Liver (tissue), 9 donors: ENCODE results near the gene PKP1. TPM values are rescaled to one million over a fixed set of nuclear protein-coding genes. Genes with fewer than 3 reads are reported as not detected.

Source experiments
- DNase-seq: peaks from one replicate; pipeline ENCODE4 v3.0.0-alpha.2; 2017; ENCODE audit warnings: low spot score
- H3K27ac ChIP-seq, 2 donors: one replicate each; pipeline ENCODE4 v1.7.0; 2013; ENCODE audit warnings: inconsistent platforms in 2 of 2, low read length in 2 of 2, control low read depth in 1 of 2, low read depth in 1 of 2, mild to moderate bottlenecking in 1 of 2
- H3K27me3 ChIP-seq, 4 donors: one replicate each; pipeline versions ENCODE4 v1.6.1 to v1.7.0; 2013; ENCODE audit warnings: low read length in 3 of 4, inconsistent platforms in 1 of 4, mild to moderate bottlenecking in 1 of 4, moderate library complexity in 1 of 4; ENCODE audit not compliant: control insufficient read depth in 4 of 4, insufficient read depth in 4 of 4
- H3K36me3 ChIP-seq, 4 donors: one replicate each; pipeline versions ENCODE4 v1.6.1 to v1.7.0; 2013; ENCODE audit warnings: low read length in 3 of 4, mild to moderate bottlenecking in 3 of 4, low read depth in 1 of 4, moderate library complexity in 1 of 4; ENCODE audit not compliant: control insufficient read depth in 4 of 4, insufficient read depth in 3 of 4
- H3K4me1 ChIP-seq, 4 donors: one replicate each; pipeline versions ENCODE4 v1.6.1 to v1.7.0; 2013; ENCODE audit warnings: low read length in 3 of 4, mild to moderate bottlenecking in 3 of 4, moderate library complexity in 1 of 4; ENCODE audit not compliant: control insufficient read depth in 4 of 4, insufficient read depth in 4 of 4
- H3K4me3 ChIP-seq, 3 donors: one replicate each; pipeline versions ENCODE4 v1.6.1 to v1.7.0; 2013; ENCODE audit warnings: low read length in 3 of 3, control low read depth in 1 of 3, low read depth in 1 of 3, mild to moderate bottlenecking in 1 of 3
- H3K9ac ChIP-seq, 2 donors: one replicate each; pipeline ENCODE4 v1.7.0; 2013; ENCODE audit warnings: low read length in 2 of 2, mild to moderate bottlenecking in 2 of 2, moderate library complexity in 2 of 2, control low read depth in 1 of 2, low read depth in 1 of 2
- H3K9me3 ChIP-seq, 4 donors: one replicate each; pipeline versions ENCODE4 v1.6.1 to v1.7.0; 2013; ENCODE audit warnings: low read length in 3 of 4; ENCODE audit not compliant: control insufficient read depth in 4 of 4
- CTCF ChIP-seq: fragments of 150-350 bp; IDR thresholded peaks from 2 replicates; pipeline ENCODE4 v1.5.1; 2017; ENCODE audit warnings: improper control_type of control experiment, low read depth, low read length; ENCODE audit not compliant: missing input control
- EGR1 ChIP-seq, 2 donors: IDR thresholded peaks; 2 replicates each; pipeline ENCODE4 v1.6.1; 2016 to 2018; ENCODE audit warnings: antibody characterized with exemption in 2 of 2, low read depth in 2 of 2
- FOXA1 ChIP-seq: IDR thresholded peaks from 2 replicates; pipeline ENCODE4 v1.6.1; 2016; ENCODE audit warnings: antibody characterized with exemption
- FOXA2 ChIP-seq: IDR thresholded peaks from 2 replicates; pipeline ENCODE4 v1.6.1; 2016; ENCODE audit warnings: antibody characterized with exemption
- GABPA ChIP-seq, 2 donors: IDR thresholded peaks in 1 of 2; conservative IDR thresholded peaks in 1 of 2; 2 replicates each; pipeline ENCODE4 v1.6.1; 2016; ENCODE audit warnings: antibody characterized with exemption in 2 of 2, mild to moderate bottlenecking in 1 of 2, moderate library complexity in 1 of 2
- HNF4A ChIP-seq, 2 donors: conservative IDR thresholded peaks; 2 replicates each; pipeline ENCODE4 v1.6.1; 2016; ENCODE audit warnings: antibody characterized with exemption in 2 of 2, mild to moderate bottlenecking in 2 of 2
- HNF4G ChIP-seq: IDR thresholded peaks from 2 replicates; pipeline ENCODE4 v1.6.1; 2016; ENCODE audit warnings: antibody characterized with exemption
- JUND ChIP-seq, 2 donors: IDR thresholded peaks; 2 replicates each; pipeline ENCODE4 v1.6.1; 2016; ENCODE audit warnings: antibody characterized with exemption in 2 of 2
- NR2F2 ChIP-seq: IDR thresholded peaks from 2 replicates; pipeline ENCODE4 v1.6.1; 2016; ENCODE audit warnings: antibody characterized with exemption
- RAD21 ChIP-seq, 2 donors: IDR thresholded peaks; 2 replicates each; pipeline ENCODE4 v1.6.1; 2016; ENCODE audit warnings: antibody characterized with exemption in 2 of 2, mild to moderate bottlenecking in 2 of 2
- RXRA ChIP-seq, 2 donors: IDR thresholded peaks; 2 replicates each; pipeline ENCODE4 v1.6.1; 2017 to 2018; ENCODE audit warnings: antibody characterized with exemption in 2 of 2, mild to moderate bottlenecking in 1 of 2
- TAF1 ChIP-seq: conservative IDR thresholded peaks from 2 replicates; pipeline ENCODE4 v1.6.1; 2016; ENCODE audit warnings: antibody characterized with exemption, mild to moderate bottlenecking
- YY1 ChIP-seq: IDR thresholded peaks from 2 replicates; pipeline ENCODE4 v1.6.1; 2016; ENCODE audit warnings: antibody characterized with exemption, mild to moderate bottlenecking
- WGBS: extraction: QIAGEN DNeasy Blood & Tissue Kit; methylation state at CpG from one replicate; pipeline ENCODE4 v1.1.7; 2013; 5-methylcytosine and 5-hydroxymethylcytosine counted together
- polyA plus RNA-seq, 2 donors: library from polyadenylated mRNA; stranded (reverse) in 1 of 2; unstranded in 1 of 2; fragments of 200-250 nt in 1 of 2; fragments of >200 nt in 1 of 2; fragmentation: Nextera tagmentation in 1 of 2; extraction: Ambion mirVana in 1 of 2; gene quantifications; one replicate each; pipeline versions ENCODE4 v1.2.1 to v1.2.3, GENCODE V29; 2013 to 2015
- total RNA-seq, 2 donors: library from RNA; depleted of rRNA; stranded (reverse); fragments of >200 nt; gene quantifications; one replicate each; pipeline ENCODE4 v1.2.3, GENCODE V29; 2014
- TF ChIP-seq, protein P1 (sequence below): IDR thresholded peaks from 2 replicates; pipeline ENCODE4 v1.6.1; 2016; ENCODE audit warnings: antibody characterized with exemption
- TF ChIP-seq, protein P2 (sequence below): IDR thresholded peaks from 2 replicates; pipeline ENCODE4 v1.6.1; 2016; ENCODE audit warnings: antibody characterized with exemption, mild to moderate bottlenecking
- TF ChIP-seq, protein P3 (sequence below): IDR thresholded peaks from 2 replicates; pipeline ENCODE4 v1.6.1; 2016; ENCODE audit warnings: antibody characterized with exemption
- TF ChIP-seq, protein P4 (sequence below): IDR thresholded peaks from 2 replicates; pipeline ENCODE4 v1.6.1; 2016; ENCODE audit warnings: antibody characterized with exemption
- donor health status: healthy.
- donor health status: healthy.
- donor health status: healthy.
- donor health status: healthy.
- donor health status: healthy.

The PKP1 gene
- total and polyA plus RNA-seq, 4 donors = 0.01 TPM; not detected in 3

GRCh38 chr1:201284636-201285035 lies 1.3 kb downstream of the PKP1 start:
- WGBS = 79% methylated on average over 6 of the region's 6 CpGs
- no peaks in the 10 kb centered on the region for H3K9me3 ChIP-seq
- no peak overlapping the region for H3K27ac ChIP-seq
- H3K36me3 ChIP-seq = no peaks in the 10 kb centered on the region
- TF ChIP-seq FOXA2 (no peak), RAD21 (IDR thresholded peaks at IDR 0.05) (no peak)
- TF ChIP-seq, protein P1, sequence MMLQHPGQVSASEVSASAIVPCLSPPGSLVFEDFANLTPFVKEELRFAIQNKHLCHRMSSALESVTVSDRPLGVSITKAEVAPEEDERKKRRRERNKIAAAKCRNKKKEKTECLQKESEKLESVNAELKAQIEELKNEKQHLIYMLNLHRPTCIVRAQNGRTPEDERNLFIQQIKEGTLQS = no peak
- peaks cover 1 to 13% (median 4%) of the 10 kb centered on the region in 4 donors for H3K27me3 ChIP-seq
- no peak for DNase-seq
- no peak overlapping the region for H3K4me3 ChIP-seq
- H3K9ac ChIP-seq = no peak overlapping the region
- peaks cover 0 to 3% (median 1%) of the 10 kb centered on the region in 4 donors for H3K4me1 ChIP-seq

- WGBS = 72% methylated on average over 7 of the region's 7 CpGs
- H3K27me3 ChIP-seq = peaks cover 0 to 9% (median 2%) of the 10 kb centered on the region in 4 donors
- no peak for DNase-seq
These were observed 2.5 kb downstream of the PKP1 start for GRCh38 chr1:201285846-201286245.

DNA sequence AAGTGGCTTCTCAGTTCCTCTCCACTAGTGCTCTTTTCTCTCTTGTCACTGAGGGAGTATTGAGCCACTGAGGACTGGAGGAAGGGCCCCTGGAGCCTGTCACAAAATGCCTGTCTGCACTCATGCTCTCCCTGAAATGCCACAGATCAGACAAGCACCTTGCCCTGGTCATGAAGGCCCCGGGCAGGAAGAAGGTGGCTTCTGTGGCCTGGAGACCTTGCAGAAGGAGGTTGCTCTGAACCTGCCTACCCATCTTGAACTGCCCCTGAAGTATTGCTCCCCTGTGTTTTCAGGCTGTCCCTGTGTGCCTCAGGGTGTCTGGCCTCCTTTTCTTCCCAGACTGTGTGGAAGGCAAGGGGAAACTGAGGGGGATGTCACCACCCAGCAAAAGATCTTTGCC lies 3.1 kb downstream of the PKP1 start:
- Histone ChIP-seq H3K9ac (no peak overlapping the region), H3K9me3 (no peaks in the 10 kb centered on the region), H3K4me3 (no peak overlapping the region), H3K27me3 (peaks cover 0 to 8% (median 2%) of the 10 kb centered on the region in 4 donors), H3K36me3 (no peaks in the 10 kb centered on the region), H3K4me1 (peaks cover 0 to 3% (median 1%) of the 10 kb centered on the region in 4 donors), H3K27ac (no peak overlapping the region)
- 78% methylated on average over 1 of the region's 1 CpG for WGBS
- no peak for DNase-seq
- TF ChIP-seq FOXA1 (no peak), JUND (IDR thresholded peaks at IDR 0.05) (no peak), EGR1 (IDR thresholded peaks at IDR 0.05; ENCODE audit: low read depth in 2 of 2) (no peak), TAF1 (no peak), FOXA2 (no peak), HNF4A (conservative IDR thresholded peaks at IDR 0.05) (no peak), CTCF (no peak), RAD21 (IDR thresholded peaks at IDR 0.05) (no peak), HNF4G (no peak), NR2F2 (no peak), YY1 (no peak), GABPA (IDR thresholded peaks at IDR 0.05 in 1 of 2, conservative IDR thresholded peaks at IDR 0.05 in 1 of 2) (no peak)
- TF ChIP-seq, protein P2, sequence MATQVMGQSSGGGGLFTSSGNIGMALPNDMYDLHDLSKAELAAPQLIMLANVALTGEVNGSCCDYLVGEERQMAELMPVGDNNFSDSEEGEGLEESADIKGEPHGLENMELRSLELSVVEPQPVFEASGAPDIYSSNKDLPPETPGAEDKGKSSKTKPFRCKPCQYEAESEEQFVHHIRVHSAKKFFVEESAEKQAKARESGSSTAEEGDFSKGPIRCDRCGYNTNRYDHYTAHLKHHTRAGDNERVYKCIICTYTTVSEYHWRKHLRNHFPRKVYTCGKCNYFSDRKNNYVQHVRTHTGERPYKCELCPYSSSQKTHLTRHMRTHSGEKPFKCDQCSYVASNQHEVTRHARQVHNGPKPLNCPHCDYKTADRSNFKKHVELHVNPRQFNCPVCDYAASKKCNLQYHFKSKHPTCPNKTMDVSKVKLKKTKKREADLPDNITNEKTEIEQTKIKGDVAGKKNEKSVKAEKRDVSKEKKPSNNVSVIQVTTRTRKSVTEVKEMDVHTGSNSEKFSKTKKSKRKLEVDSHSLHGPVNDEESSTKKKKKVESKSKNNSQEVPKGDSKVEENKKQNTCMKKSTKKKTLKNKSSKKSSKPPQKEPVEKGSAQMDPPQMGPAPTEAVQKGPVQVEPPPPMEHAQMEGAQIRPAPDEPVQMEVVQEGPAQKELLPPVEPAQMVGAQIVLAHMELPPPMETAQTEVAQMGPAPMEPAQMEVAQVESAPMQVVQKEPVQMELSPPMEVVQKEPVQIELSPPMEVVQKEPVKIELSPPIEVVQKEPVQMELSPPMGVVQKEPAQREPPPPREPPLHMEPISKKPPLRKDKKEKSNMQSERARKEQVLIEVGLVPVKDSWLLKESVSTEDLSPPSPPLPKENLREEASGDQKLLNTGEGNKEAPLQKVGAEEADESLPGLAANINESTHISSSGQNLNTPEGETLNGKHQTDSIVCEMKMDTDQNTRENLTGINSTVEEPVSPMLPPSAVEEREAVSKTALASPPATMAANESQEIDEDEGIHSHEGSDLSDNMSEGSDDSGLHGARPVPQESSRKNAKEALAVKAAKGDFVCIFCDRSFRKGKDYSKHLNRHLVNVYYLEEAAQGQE = no peak
- TF ChIP-seq, protein P1 = no peak
- TF ChIP-seq, protein P3, sequence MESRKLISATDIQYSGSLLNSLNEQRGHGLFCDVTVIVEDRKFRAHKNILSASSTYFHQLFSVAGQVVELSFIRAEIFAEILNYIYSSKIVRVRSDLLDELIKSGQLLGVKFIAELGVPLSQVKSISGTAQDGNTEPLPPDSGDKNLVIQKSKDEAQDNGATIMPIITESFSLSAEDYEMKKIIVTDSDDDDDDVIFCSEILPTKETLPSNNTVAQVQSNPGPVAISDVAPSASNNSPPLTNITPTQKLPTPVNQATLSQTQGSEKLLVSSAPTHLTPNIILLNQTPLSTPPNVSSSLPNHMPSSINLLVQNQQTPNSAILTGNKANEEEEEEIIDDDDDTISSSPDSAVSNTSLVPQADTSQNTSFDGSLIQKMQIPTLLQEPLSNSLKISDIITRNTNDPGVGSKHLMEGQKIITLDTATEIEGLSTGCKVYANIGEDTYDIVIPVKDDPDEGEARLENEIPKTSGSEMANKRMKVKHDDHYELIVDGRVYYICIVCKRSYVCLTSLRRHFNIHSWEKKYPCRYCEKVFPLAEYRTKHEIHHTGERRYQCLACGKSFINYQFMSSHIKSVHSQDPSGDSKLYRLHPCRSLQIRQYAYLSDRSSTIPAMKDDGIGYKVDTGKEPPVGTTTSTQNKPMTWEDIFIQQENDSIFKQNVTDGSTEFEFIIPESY = no peak
- TF ChIP-seq, protein P4, sequence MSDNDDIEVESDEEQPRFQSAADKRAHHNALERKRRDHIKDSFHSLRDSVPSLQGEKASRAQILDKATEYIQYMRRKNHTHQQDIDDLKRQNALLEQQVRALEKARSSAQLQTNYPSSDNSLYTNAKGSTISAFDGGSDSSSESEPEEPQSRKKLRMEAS = no peak

More at GRCh38 chr1:201285846-201286245, 2.5 kb downstream of the PKP1 start:
- no peaks in the 10 kb centered on the region for H3K36me3 ChIP-seq
- H3K9ac ChIP-seq = no peak overlapping the region
- H3K27ac ChIP-seq = no peak overlapping the region
- H3K4me1 ChIP-seq = peaks cover 0 to 3% (median 1%) of the 10 kb centered on the region in 4 donors
- TF ChIP-seq, protein P3 = no peak
- TF ChIP-seq RXRA (IDR thresholded peaks at IDR 0.05) (no peak), YY1 (no peak)
- no peaks in the 10 kb centered on the region for H3K9me3 ChIP-seq
- no peak overlapping the region for H3K4me3 ChIP-seq
